HG03521 (cell line): ENCODE data around the gene SMC1B.

Experiments
- ATAC-seq: cut with Tn5 transposase; IDR thresholded peaks from one replicate; pipeline ENCODE4 v1.9.1; 2021; ENCODE audit warnings: mild to moderate bottlenecking, moderate library complexity; ENCODE audit not compliant: unreplicated experiment

SMC1B gene

GRCh38 chr22:45322873-45323525 lies 90.4 kb downstream of the SMC1B start:
- ATAC-seq: no peak

- no peak for ATAC-seq
These were observed 91.6 kb downstream of the SMC1B start for GRCh38 chr22:45321827-45322226.

GRCh38 chr22:45320357-45320976 lies 92.9 kb downstream of the SMC1B start:
- ATAC-seq: no peak

GRCh38 chr22:45319324-45319685 lies 94.1 kb downstream of the SMC1B start:
- no peak for ATAC-seq

- peak; percentile 38 for ATAC-seq
These were observed 94.7 kb downstream of the SMC1B start for GRCh38 chr22:45318558-45319323.

- peak; percentile 48 for ATAC-seq
These were observed 95.2 kb downstream of the SMC1B start for GRCh38 chr22:45318168-45318557.

GRCh38 chr22:45317551-45318167 lies 95.7 kb downstream of the SMC1B start:
- ATAC-seq: no peak

GRCh38 chr22:45316796-45317526 lies 96.4 kb downstream of the SMC1B start:
- ATAC-seq: no peak

- no peak for ATAC-seq
These were observed 98.6 kb downstream of the SMC1B start for GRCh38 chr22:45314786-45315185.

GRCh38 chr22:45314054-45314721 lies 99.2 kb downstream of the SMC1B start:
- no peak for ATAC-seq

- ATAC-seq: no peak
These were observed 100.5 kb downstream of the SMC1B start for GRCh38 chr22:45312856-45313255.

GRCh38 chr22:45312415-45312814 lies 101.0 kb downstream of the SMC1B start:
- no peak for ATAC-seq

GRCh38 chr22:45310977-45311531 lies 102.3 kb downstream of the SMC1B start:
- ATAC-seq: no peak

- no peak for ATAC-seq
These were observed 102.9 kb downstream of the SMC1B start for GRCh38 chr22:45310331-45310976.

- peak; percentile 88 for ATAC-seq
These were observed 103.8 kb downstream of the SMC1B start, which contains the start of gene FAM118A for GRCh38 chr22:45309422-45310227. TSS of gene FAM118A (plus strand) at chr22:45309934. CDS start at chr22:45322380, 12,446 bp downstream.

- ATAC-seq: no peak
These were observed 104.4 kb downstream of the SMC1B start for GRCh38 chr22:45308957-45309421.

- no peak for ATAC-seq
These were observed 104.9 kb downstream of the SMC1B start for GRCh38 chr22:45308391-45308956.

GRCh38 chr22:45306139-45306538 lies 107.3 kb downstream of the SMC1B start:
- no peak for ATAC-seq
